ENCODE measurements around the gene CDK18. TPM values are rescaled to one million over a fixed set of nuclear protein-coding genes. Genes with fewer than 3 reads are reported as not detected.

The CDK18 gene
- total RNA-seq (2014; rRNA removed; shearing (Covaris generic)) (not detected in 2 replicates), polyA plus RNA-seq (2016; fragmentation: Nextera tagmentation; extraction: Ambion mirVana) (not detected in 2 replicates)

DNA sequence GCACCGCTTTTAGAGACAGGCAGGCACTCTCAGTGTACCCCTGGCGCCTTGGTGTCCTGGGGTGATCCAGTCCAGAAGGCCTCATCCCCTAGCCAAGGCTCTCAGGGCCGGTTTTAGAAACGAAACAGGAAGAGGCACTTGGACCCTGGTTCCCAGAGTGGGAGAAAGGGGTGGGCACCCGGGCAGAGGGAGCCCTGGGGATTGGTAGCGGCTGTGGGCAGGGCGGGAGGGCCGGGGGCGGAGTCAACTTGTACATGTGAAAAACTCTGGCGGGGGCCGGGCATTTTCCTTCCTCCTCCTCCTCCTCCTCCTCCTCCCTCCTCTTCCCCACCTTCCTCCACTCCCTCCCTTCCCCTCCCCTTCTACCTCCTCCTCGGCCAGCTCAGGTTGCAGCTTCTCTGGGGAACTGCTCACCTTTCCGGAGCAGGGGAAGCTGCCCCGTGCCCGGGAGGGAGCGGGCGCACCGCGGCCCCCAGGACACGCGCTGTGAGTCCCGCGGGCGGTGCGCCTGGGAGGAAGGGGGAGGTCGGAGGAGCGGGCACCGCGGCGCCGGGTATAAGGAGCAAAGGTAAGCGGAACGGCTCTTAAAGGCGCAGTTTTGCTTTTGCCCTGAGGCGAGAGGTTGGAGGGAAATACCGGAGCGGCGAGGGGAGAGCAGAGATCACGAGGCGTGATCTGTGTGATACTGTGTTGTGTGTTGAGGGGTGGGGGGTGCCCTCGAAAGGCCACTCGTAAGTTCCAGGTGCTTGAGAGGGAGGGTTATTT lies at the start of gene CDK18:
CDK18 (plus strand) TSS at position 359 of the 765 bp plus-strand sequence. CDS start 18,499 bp downstream, outside the sequence.
- Histone ChIP-seq H3K9ac (no peak within 1 kb of the TSS), H3K36me3 (ENCODE audit: low read depth) (no peaks in the 10 kb centered on the region), H3K79me2 (ENCODE audit: insufficient read depth) (no peaks in the 10 kb centered on the region), H3K9me2 (ENCODE audit: insufficient read depth) (no peaks in the 10 kb centered on the region), H3K27ac (no peak within 1 kb of the TSS), H4K20me1 (ENCODE audit: insufficient read depth) (no peaks in the 10 kb centered on the region), H2AFZ (peak within 1 kb of the TSS; percentile 82), H3F3A (ENCODE audit: insufficient read depth) (no peaks in the 10 kb centered on the region), H3K4me2 (ENCODE audit: unreplicated experiment) (peak within 1 kb of the TSS; percentile 76), H3K4me1 (ENCODE audit: insufficient read depth) (no peaks in the 10 kb centered on the region), H3K4me3 (peak within 1 kb of the TSS; percentile 69), H3K9me3 (ENCODE audit: low read depth) (no peaks in the 10 kb centered on the region), H3K27me3 (replicated peaks; ENCODE audit: insufficient read depth) (peaks cover 35% of the 10 kb centered on the region)
- in situ Hi-C loops (cut with MboI): no loop called here
- no peak for DNase-seq
- WGBS, 2 experiments (ENCODE audit: low coverage in 1 of 2, low lambda C conversion rate in 2 of 2, missing lambda C conversion rate in 2 of 2): 8 to 10% methylated on average over 23 to 42 of the region's 42 CpGs
- no peak for TF ChIP-seq EZH2 (IDR thresholded peaks at IDR 0.05; ENCODE audit: insufficient read depth, poor library complexity, severe bottlenecking)
- TF ChIP-seq EZH2phosphoT487 (IDR thresholded peaks at IDR 0.05; ENCODE audit: insufficient read depth, low read depth): no peak

DNA sequence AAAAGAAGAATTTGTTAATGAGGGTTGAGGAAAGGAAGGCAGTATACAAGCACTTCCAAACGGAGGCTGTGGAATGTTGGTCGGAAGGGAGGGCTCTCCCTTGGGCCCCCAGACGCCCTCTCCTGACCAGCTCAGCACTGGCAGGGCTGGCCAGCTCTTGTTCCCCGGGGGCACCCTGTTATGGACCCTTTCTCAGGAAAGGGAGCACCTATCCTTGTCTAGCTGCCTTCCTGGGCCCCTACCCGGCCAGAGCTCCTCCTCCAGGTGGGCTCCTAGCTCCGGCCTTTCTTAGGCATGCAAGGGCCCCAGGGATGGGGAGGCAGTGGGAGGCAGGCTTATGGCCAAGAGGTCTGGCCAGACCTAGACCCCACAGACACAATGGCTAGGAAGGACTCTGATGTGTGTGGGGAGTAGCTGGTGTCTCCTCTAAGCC lies 49.5 kb upstream of the CDK18 start:
- no peaks in the 10 kb centered on the region for H3K9me2 ChIP-seq (ENCODE audit: insufficient read depth)
- H3K79me2 ChIP-seq (ENCODE audit: insufficient read depth): no peaks in the 10 kb centered on the region
- no peak overlapping the region for H3K4me2 ChIP-seq (ENCODE audit: unreplicated experiment)
- H3K4me1 ChIP-seq (ENCODE audit: insufficient read depth): no peaks in the 10 kb centered on the region
- TF ChIP-seq EZH2phosphoT487 (IDR thresholded peaks at IDR 0.05; ENCODE audit: insufficient read depth, low read depth): no peak
- TF ChIP-seq EZH2 (IDR thresholded peaks at IDR 0.05; ENCODE audit: insufficient read depth, poor library complexity, severe bottlenecking): peak; percentile 37
- no peak overlapping the region for H3K9ac ChIP-seq
- no peak overlapping the region for H3K27ac ChIP-seq
- WGBS, 2 experiments (ENCODE audit: low coverage in 1 of 2, low lambda C conversion rate in 2 of 2, missing lambda C conversion rate in 2 of 2): 10 to 19% methylated on average over 6 of the region's 6 CpGs
- H3K27me3 ChIP-seq (replicated peaks; ENCODE audit: insufficient read depth): peaks cover 77% of the 10 kb centered on the region
- no peak overlapping the region for H2AFZ ChIP-seq
- in situ Hi-C loops (cut with MboI): no loop called here
- DNase-seq: no peak
- no peaks in the 10 kb centered on the region for H4K20me1 ChIP-seq (ENCODE audit: insufficient read depth)
- no peaks in the 10 kb centered on the region for H3F3A ChIP-seq (ENCODE audit: insufficient read depth)
- no peaks in the 10 kb centered on the region for H3K36me3 ChIP-seq (ENCODE audit: low read depth)
- H3K9me3 ChIP-seq (ENCODE audit: low read depth): no peaks in the 10 kb centered on the region
- H3K4me3 ChIP-seq: no peak overlapping the region

DNA sequence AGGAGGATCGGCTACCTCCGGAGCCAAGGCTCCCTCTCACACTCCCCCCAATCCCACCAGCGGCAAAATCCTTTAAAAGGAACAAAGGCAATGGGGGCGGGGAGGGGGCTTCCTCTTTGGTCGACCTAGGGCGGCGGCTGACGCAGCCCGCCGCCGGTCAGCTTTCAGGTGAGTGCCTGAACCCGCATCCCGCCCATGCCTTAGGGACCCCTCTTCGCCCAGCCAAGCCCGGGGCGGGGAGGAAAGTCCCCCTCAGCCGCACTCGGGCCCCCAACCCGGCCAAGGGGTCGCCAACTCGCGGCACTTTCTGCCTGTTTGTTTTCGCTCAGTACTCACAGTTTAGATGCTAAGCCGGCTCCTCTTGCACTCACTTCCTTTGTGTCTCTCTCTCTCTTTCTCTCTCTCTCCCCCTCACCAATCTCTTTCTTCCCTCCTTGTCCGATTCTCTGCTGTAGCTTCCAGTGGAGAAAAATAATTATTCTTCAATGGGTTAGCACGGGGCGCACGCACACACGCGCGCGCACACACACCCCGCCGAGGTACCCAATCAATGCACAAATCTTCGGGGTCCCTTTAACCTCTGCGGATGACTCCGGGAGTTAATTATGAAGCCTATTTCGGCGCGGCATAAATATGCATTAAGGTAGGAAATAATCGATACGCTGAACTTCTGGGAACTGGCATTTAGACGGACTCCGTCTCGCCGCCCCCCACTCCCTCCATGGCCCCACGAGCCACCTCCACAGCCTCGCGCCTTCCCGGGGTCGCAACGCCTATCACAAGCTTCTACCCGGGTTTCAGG lies 48.7 kb upstream of the CDK18 start, which contains the start of gene BLACAT1:
BLACAT1 (minus strand) TSS at position 465 of the 802 bp plus-strand sequence.
- Histone ChIP-seq H3K27me3 (replicated peaks; ENCODE audit: insufficient read depth) (peaks cover 75% of the 10 kb centered on the region), H3K9me3 (ENCODE audit: low read depth) (no peaks in the 10 kb centered on the region), H3K79me2 (ENCODE audit: insufficient read depth) (no peaks in the 10 kb centered on the region), H3K4me2 (ENCODE audit: unreplicated experiment) (no peak within 1 kb of the TSS), H3F3A (ENCODE audit: insufficient read depth) (no peaks in the 10 kb centered on the region), H3K27ac (no peak within 1 kb of the TSS), H3K9me2 (ENCODE audit: insufficient read depth) (no peaks in the 10 kb centered on the region), H3K4me3 (no peak within 1 kb of the TSS), H3K9ac (no peak within 1 kb of the TSS), H3K36me3 (ENCODE audit: low read depth) (no peaks in the 10 kb centered on the region), H2AFZ (no peak within 1 kb of the TSS), H3K4me1 (ENCODE audit: insufficient read depth) (no peaks in the 10 kb centered on the region), H4K20me1 (ENCODE audit: insufficient read depth) (no peaks in the 10 kb centered on the region)
- in situ Hi-C loops (cut with MboI): no loop called here
- TF ChIP-seq EZH2phosphoT487 (IDR thresholded peaks at IDR 0.05; ENCODE audit: insufficient read depth, low read depth): 0 out of 2 replicates have a peak, but pooled peaks have one; percentile 71
- peak; percentile 77 for TF ChIP-seq EZH2 (IDR thresholded peaks at IDR 0.05; ENCODE audit: insufficient read depth, poor library complexity, severe bottlenecking)
- WGBS, 2 experiments (ENCODE audit: low coverage in 1 of 2, low lambda C conversion rate in 2 of 2, missing lambda C conversion rate in 2 of 2): 1 to 2% methylated on average over 48 to 52 of the region's 53 CpGs
- no peak for DNase-seq

DNA sequence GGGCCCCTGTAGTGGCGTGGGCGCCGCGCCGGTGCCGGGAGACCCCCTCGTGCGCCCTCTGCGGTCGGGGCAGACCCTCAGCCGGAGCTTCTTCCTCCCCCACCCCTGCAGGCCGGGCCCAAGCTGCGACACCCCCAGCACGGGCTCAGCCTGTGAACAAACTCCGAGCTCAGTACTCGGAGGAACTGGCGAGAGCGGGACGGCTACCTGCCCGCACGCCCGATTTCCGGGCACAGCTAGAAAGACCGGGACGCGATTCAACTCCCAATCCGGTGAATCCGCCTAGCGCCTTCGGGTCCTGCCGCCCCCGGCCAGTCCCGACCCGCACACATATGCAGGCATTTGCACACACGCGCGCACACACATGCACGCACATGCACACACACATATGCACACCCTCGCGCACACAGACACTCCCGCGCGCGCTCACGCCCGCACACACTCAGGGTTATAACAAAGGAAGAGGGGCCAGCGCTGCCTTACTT lies 48.0 kb upstream of the CDK18 start:
- 3 to 8% methylated on average over 41 to 44 of the region's 47 CpGs for WGBS, 2 experiments (ENCODE audit: low coverage in 1 of 2, low lambda C conversion rate in 2 of 2, missing lambda C conversion rate in 2 of 2)
- Histone ChIP-seq H3K27me3 (replicated peaks; ENCODE audit: insufficient read depth) (peaks cover 78% of the 10 kb centered on the region), H3K9me2 (ENCODE audit: insufficient read depth) (no peaks in the 10 kb centered on the region), H3K4me2 (ENCODE audit: unreplicated experiment) (no peak overlapping the region), H3K79me2 (ENCODE audit: insufficient read depth) (no peaks in the 10 kb centered on the region), H3K27ac (no peak overlapping the region), H3K9ac (no peak overlapping the region), H3K9me3 (ENCODE audit: low read depth) (no peaks in the 10 kb centered on the region), H3K4me3 (no peak overlapping the region), H3K36me3 (ENCODE audit: low read depth) (no peaks in the 10 kb centered on the region), H3F3A (ENCODE audit: insufficient read depth) (no peaks in the 10 kb centered on the region), H2AFZ (no peak overlapping the region), H3K4me1 (ENCODE audit: insufficient read depth) (no peaks in the 10 kb centered on the region), H4K20me1 (ENCODE audit: insufficient read depth) (no peaks in the 10 kb centered on the region)
- DNase-seq: no peak
- TF ChIP-seq EZH2phosphoT487 (IDR thresholded peaks at IDR 0.05; ENCODE audit: insufficient read depth, low read depth): no peak
- TF ChIP-seq EZH2 (IDR thresholded peaks at IDR 0.05; ENCODE audit: insufficient read depth, poor library complexity, severe bottlenecking): no peak
- in situ Hi-C loops (cut with MboI): no loop called here

Data from GM23248 (cell line).